Epithelial cell of esophagus (primary cell): ENCODE data around the gene LHX6.

Experiments used
- DNase-seq: peaks from one replicate; pipeline ENCODE4 v3.0.0; 2010; ENCODE audit warnings: low read depth
- H3K4me3 ChIP-seq: 2 replicates; pipeline ENCODE4 v1.5.1; 2011; ENCODE audit warnings: mild to moderate bottlenecking, low read length, control low read depth
- TF ChIP-seq, protein P1 (sequence below): IDR thresholded peaks from 2 replicates; pipeline ENCODE4 v1.5.1; 2011; ENCODE audit warnings: low read depth, mild to moderate bottlenecking, low read length, control low read depth, inconsistent platforms; ENCODE audit not compliant: insufficient read depth; ENCODE audit errors: missing control alignments

The LHX6 gene

DNA sequence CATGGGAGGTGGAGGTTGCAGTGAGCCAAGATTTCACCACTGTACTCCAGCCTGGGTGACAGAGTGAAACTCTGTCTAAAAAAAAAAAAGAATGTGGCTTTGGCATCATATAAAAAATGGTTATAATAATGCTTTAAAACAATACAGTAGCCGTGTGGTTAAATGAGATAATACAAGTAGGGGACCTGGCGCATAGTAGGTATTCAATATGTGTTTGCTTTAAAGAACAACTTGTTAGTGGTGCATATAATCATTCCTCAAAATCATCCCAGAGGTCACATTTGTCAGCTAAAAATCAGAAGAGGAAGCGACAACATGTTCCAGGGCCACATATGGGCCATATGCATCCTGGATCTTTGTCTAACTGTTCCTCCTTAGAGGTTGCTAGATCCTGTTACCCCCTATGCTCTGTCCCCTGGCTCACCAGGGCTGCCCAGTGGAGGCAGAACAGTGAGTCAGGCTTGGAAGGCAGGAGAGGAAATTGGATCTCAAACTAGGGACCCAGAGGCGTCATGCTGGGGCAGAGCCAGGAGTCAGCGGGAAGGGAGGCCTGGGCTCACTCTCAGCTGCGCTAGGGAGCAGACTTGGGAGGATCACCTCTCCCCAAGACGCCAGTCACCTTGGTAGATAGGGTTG, 27.7 kb downstream of the LHX6 start:
- TF ChIP-seq, protein P1, sequence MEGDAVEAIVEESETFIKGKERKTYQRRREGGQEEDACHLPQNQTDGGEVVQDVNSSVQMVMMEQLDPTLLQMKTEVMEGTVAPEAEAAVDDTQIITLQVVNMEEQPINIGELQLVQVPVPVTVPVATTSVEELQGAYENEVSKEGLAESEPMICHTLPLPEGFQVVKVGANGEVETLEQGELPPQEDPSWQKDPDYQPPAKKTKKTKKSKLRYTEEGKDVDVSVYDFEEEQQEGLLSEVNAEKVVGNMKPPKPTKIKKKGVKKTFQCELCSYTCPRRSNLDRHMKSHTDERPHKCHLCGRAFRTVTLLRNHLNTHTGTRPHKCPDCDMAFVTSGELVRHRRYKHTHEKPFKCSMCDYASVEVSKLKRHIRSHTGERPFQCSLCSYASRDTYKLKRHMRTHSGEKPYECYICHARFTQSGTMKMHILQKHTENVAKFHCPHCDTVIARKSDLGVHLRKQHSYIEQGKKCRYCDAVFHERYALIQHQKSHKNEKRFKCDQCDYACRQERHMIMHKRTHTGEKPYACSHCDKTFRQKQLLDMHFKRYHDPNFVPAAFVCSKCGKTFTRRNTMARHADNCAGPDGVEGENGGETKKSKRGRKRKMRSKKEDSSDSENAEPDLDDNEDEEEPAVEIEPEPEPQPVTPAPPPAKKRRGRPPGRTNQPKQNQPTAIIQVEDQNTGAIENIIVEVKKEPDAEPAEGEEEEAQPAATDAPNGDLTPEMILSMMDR, result no peak
- no peak overlapping the region for H3K4me3 ChIP-seq
- no peak for DNase-seq

DNA sequence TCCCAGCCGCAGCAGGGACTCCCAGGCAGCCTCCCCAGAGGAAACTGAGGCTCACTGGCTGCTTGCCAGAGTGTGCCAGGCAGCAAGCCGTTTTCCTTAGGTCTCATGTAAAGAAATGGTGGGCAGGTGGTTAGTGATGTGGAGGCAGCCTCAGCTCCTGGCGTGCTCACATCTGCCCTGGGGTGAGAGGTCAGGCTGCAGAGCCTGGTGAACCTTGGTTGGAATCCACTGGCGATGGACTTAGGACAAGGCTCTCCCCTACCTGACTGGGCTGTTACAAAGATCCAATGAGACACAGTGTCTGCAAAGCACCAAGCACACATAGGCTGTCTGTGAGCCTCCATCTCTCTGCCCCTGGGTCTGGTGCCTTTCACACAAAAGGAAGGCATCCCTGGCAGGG, 30.9 kb downstream of the LHX6 start:
- H3K4me3 ChIP-seq, result no peak overlapping the region
- no peak for DNase-seq
- TF ChIP-seq, protein P1, result no peak

DNA sequence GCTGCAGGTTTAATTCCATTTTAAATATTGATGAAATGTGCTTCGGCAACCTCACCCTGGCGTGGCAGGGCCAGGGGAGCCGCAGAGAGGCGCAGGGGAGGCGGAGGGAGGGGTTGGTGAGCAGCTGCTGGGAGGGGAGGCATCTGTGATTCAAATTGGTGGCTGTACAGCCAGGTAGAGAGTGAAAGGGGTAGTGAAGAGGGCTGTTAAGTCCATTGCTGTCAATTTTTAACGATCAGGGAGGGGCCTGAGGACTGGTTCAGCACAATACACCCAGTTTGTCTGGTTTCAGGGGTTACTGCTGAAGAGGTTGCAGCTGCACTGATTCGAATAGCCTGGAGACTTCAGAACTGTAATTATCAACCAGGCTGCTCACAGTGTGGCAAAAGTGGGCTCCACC, 31.3 kb downstream of the LHX6 start:
- TF ChIP-seq, protein P1, result no peak
- no peak overlapping the region for H3K4me3 ChIP-seq
- no peak for DNase-seq

DNA sequence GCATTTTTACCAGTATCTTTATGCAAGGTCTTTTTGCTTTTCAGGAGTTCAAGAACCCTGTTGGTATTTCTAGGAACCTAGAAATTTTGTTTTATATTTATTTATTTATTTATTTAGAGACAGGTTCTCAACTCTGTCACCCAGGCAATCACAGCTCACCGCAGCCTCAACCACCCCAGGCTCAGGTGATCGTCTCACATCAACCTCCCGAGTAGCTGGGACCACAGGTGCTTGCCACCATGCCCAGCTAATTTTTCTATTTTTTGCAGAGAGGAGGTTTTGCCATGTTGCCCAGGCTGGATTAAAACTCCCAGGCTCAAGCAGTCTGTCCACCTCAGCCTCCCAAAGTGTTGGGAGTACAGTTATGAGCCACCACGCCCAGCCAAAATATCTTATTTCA, 32.9 kb downstream of the LHX6 start:
- TF ChIP-seq, protein P1, result no peak
- H3K4me3 ChIP-seq, result no peak overlapping the region
- DNase-seq, result no peak

DNA sequence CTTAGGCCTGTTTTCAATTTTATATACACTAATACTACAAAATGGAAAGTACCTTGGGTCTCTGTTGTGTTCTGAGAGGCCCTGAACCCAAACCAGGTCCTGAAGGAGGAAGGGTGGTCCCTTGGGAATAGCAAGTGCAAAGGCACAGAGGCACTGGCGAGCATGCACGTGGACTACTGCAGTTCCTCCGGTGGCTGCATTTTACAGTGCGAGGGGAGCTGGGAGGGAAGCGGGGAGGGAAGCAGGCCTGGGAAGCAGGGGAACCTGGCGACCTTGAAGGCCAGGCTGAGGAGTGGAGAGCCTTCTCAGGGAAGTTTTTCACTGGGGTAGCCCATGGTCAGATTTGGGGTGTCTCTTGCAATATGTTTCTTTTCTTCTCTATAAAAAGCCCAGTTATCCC, 35.1 kb downstream of the LHX6 start:
- DNase-seq, result no peak
- TF ChIP-seq, protein P1, result no peak
- no peak overlapping the region for H3K4me3 ChIP-seq

DNA sequence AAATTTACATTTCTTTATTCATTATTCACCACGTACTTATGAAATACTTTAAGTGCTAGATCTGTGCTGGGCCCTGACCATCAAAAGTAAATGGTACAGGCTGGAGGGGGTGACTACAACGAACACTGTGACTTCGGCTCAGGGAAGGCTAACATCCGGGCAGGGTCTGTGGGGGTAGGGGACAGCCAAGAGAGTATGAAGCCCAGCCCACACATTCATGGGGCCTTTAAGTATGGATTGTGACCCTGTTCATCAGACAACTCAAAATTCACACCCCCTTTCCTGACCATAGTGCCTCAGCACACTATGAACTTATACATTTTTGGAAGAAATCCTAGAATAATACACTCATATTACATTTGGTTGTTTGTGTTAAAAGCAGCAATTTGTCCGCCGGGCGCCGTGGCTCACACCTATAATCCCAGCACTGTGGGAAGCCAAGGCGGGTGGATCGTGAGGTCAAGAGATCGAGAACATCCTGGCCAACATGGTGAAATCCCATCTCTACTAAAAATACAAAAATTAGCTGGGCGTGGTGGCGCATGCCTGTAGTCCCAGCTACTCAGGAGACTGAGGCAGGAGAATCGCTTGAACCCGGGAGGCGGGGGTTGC, 35.7 kb downstream of the LHX6 start:
- no peak overlapping the region for H3K4me3 ChIP-seq
- TF ChIP-seq, protein P1, result no peak
- no peak for DNase-seq
